HG03135 (cell line): ENCODE measurements around the gene IQCH.

Experiments
- ATAC-seq: cut with Tn5 transposase; IDR thresholded peaks from one replicate; pipeline ENCODE4 v1.9.1; 2021; ENCODE audit warnings: mild to moderate bottlenecking, moderate library complexity; ENCODE audit not compliant: unreplicated experiment

IQCH gene

GRCh38 chr15:67521783-67522568 is 267.4 kb downstream of the IQCH start:
- ATAC-seq, result no peak

GRCh38 chr15:67523330-67523729 is 268.7 kb downstream of the IQCH start:
- no peak for ATAC-seq

GRCh38 chr15:67524235-67524634 is 269.6 kb downstream of the IQCH start:
- no peak for ATAC-seq

GRCh38 chr15:67528513-67528912 is 273.9 kb downstream of the IQCH start:
- no peak for ATAC-seq

GRCh38 chr15:67531379-67531914 is 276.9 kb downstream of the IQCH start:
- ATAC-seq, result no peak

- no peak for ATAC-seq
Measured at GRCh38 chr15:67533873-67534272, 279.3 kb downstream of the IQCH start.

- no peak for ATAC-seq
Measured at GRCh38 chr15:67534360-67534759, 279.8 kb downstream of the IQCH start.

- ATAC-seq, result no peak
Measured at GRCh38 chr15:67537771-67538170, 283.2 kb downstream of the IQCH start.

GRCh38 chr15:67542420-67543347 is 288.1 kb downstream of the IQCH start, which contains the start of gene MAP2K5:
Gene MAP2K5 (plus strand): TSS chr15:67542703. CDS start chr15:67543336, 633 bp downstream.
- ATAC-seq, result peak; percentile 43

GRCh38 chr15:67543348-67543718 is 288.7 kb downstream of the IQCH start:
- ATAC-seq, result no peak

GRCh38 chr15:67544475-67544874 is 289.9 kb downstream of the IQCH start:
- no peak for ATAC-seq

GRCh38 chr15:67545864-67546263 is 291.3 kb downstream of the IQCH start:
- ATAC-seq, result no peak

GRCh38 chr15:67547064-67547463 is 292.5 kb downstream of the IQCH start:
- ATAC-seq, result no peak

- ATAC-seq, result no peak
Measured at GRCh38 chr15:67547836-67548235, 293.2 kb downstream of the IQCH start.

- ATAC-seq, result no peak
Measured at GRCh38 chr15:67548236-67548852, 293.8 kb downstream of the IQCH start.

- no peak for ATAC-seq
Measured at GRCh38 chr15:67548862-67549651, 294.5 kb downstream of the IQCH start.

- no peak for ATAC-seq
Measured at GRCh38 chr15:67549736-67550135, 295.1 kb downstream of the IQCH start.

GRCh38 chr15:67550522-67550921 is 295.9 kb downstream of the IQCH start:
- no peak for ATAC-seq

GRCh38 chr15:67551207-67551743 is 296.7 kb downstream of the IQCH start:
- ATAC-seq, result no peak
